GM18907 (cell line): ENCODE measurements around the gene ZFYVE26.

Experiments used
- ATAC-seq: cut with Tn5 transposase; IDR thresholded peaks from one replicate; pipeline ENCODE4 v1.9.1; 2021; ENCODE audit warnings: mild to moderate bottlenecking, moderate library complexity; ENCODE audit not compliant: unreplicated experiment

Gene ZFYVE26

DNA sequence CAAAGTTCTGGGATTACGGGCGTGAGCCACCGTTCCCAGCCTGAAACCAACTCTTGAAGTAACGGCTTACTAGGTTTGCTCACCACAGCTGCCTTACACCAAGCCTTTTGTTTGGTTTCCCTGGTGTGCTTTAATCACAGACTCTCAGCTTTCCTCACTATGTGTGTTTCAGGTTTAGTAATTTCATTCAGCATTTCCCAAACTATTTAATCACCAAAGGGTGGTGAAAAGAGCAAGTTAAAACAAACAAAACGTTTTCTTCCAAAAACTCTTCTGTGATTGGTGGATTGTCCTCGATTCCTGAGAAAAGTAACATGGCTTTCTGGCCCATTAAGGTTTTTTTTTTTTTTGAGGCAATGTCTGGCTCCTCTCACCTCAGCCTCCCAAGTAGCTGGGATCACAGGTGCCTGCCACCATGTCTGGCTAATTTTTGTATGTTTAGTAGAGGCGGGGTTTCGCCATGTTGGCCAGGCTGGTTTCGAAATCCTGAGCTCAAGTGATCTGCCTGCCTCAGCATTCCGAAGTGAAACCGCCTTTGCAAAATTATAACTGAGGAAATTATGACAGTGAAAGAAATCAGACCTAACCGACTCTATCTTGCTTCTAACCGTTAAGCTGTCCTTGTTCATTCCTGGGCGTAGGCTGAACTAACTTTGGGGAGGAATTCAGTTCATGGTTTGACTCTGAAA, 1.5 kb upstream of the ZFYVE26 start:
- ATAC-seq: no peak

DNA sequence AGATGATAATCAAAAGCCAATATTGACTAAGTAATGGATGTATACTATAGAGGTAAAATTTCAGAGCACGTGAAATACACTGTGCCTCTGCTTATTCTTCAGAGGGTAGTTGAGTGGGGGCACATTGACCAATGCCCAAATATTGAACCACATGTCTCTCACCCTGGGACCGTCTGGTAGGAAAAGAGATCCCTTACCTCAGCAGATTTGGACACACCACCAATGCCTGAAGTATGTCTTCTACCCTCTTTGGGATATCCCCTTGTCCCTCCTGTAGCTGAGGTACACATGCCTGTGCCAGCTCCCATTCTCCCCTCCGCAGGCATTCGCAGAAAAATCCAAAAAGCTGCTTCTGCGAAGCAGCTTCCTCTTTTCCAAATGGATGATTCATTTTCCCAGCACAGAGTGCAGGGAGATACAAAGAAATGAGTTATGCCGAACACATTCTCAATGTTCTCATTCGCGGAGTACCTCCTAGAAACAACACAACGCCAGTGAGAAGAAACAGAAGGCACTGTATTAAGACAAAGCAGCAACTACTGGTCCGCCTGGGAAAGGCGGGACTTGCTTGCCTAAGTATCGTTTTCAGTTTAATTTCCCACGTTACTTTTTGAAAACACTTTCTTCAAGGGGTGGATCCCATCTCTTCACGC, 691 bp downstream of the ZFYVE26 start:
- ATAC-seq: no peak

DNA sequence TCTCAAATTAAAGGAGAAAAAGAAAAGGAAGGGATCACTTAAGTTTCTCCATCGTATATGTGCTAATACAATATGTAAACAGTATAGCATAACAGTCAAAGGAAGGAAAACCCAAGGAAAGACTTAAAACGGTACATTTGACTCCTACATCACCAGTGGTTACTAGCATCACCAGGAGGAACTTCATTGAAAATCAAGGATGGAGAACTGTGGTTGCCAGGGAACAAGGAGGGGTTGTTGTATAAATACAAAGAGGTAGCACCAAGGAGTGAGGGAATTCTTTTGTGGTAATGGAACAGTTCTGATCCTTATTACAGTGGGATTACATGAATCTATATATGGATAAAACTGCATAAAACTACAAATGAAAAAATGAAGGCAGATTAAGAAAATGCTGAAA, 1.6 kb downstream of the ZFYVE26 start:
- no peak for ATAC-seq

DNA sequence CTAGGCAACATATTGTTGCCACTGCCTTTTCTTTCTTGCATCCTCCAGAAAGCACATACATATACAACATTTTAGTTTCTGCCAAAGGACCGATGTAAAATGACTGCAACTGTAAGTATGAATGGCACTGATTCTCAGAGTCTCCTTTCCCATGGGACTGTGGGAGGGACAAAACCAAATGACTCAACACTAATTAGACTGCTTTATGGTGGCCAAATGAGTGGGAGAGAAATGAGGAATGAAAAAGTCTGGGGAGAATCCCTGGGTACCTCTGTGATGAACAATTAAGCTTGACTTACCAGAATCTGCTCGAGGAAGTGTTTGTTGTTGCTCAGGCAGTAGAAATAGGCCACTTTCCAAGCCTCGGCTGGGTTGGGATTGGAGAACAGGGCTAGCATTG, 10.1 kb downstream of the ZFYVE26 start:
- ATAC-seq: no peak

DNA sequence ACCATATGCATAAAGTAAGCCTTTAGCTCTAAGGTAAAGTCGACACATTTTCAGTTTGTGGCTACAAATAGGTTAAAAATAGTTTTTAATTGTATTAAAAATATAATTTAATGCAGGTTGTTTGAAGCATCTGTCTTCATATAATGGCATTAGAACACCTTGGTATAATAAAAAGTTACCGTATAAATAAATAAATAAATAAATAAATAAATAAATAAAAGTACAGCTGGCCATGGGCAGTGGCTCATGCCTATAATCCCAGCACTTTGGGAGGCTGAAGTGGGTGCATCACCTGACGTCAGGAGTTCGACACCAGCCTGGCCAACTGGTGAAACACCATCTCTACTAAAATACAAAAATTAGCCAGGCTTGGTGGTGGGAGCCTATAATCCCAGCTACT, 15.6 kb downstream of the ZFYVE26 start:
- no peak for ATAC-seq

DNA sequence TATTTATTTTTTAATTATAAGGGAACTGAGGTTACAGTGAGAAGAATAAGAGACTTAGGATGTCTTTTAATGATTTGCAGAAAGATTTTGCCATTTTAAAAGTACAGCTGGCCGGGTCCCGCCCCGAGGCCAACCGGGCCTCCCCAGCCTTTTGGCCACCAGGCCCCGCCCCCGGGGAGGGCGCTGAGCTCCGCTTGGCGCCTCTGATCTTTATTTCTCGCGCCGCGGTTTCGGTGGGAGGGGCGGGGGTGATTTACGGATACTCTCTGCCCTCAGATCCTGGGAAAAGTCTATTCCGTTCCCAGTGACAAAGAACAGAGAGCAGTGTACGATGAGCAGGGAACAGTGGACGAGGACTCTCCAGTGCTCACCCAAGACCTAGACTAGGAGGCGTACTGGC, 17.7 kb downstream of the ZFYVE26 start:
- no peak for ATAC-seq

DNA sequence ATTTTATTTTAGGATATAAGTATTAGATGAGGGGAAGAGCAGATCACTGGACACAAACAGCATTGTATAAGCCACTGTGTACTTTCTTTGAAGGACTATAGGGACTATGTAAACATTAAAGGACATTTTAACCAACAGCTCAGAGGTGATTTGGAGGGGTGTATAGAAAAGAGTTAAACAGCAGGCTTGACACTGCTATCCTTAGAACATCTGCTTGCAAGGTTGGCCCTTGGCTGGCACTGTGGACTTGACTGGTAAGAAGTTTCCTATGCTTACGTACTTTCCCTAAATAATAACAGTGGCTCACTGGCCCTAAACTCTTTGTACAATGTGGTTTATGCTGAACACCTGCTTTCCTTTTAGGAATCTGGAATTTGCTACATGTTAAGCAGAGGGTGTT, 28.7 kb downstream of the ZFYVE26 start:
- ATAC-seq: no peak

DNA sequence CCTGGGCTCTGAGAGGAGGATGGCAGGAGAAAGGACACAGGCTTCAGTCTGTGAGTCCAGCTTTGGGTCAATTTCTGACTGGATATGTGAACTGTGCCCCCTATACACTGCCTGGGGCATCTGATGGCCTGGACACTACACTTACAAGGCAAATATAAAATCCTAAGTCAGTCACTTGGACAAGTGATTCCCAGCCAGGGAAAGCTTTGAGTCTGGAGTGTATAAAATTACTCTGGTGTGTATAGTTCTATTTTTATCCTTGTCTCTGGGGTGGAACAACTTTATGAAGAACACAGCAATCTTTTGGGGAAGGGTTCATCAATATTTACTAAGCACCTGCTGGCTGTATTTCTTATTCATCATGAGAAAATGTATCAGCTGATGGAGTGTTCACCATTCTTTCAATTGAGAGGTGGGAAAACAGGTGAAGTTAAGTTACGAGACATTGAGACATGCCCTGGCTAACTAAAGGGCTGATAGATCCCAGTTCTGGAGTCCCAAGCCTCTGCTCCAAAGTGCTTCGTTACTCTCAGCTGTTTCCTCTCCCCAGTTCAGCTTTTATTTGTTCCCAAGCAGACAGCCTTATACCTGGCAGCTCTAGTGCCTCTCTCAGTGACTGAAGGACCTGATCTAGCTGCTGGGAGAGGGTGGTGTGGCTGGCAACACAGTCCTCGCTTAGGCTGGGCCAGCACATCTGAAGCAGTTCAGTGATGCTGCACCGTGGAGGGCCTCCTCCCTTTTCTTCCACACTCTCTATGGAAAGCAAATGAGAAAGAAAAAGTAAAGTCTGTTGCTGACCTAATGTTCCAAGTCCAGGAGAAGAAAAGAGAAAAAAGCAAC, 30.9 kb downstream of the ZFYVE26 start:
- no peak for ATAC-seq

DNA sequence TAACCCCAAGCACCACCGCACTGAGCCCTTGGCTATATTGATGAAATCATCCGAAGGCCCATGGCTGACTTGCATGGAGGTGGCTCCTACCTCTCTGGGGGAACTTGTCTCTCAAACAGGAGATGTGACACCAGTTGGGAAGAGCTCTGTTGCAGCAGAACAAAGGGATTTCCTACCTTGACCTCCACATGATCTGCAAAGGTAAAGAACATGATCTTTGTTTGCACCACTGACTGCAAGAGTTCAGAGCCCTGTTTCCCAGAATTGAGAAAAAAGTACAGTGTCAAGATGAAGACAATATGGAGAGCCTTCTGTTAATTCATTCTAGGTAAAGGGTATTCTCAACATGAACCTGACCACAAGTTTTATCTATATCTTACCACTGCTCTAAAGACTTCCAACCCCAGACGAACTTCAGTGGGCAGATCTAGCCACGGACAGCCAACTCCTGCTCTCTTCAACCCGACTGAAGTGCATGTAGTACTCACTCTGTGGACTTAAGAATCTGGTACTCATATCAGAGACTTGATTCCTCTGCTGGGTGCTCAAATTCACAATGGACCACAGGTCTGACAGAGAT, 32.1 kb downstream of the ZFYVE26 start:
- ATAC-seq: no peak

DNA sequence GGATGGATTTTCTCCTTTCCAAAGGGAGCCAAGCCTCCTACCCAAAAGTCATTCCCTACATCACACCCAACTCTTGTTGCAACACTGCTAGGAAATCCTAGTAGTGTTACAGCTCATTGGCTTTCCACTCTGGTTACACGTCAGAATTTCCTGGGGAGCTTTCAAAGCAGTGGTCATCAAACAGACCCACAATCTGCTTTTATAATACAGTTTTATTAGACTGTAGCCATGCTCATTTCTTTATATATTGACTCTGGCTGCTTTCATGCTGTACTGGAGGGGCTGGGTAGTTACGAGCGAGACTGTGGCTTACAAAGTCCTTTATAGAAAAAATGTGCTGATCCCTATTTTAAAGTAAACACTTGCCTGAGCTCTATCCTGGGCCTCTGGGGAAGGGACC, 34.3 kb downstream of the ZFYVE26 start:
- no peak for ATAC-seq

DNA sequence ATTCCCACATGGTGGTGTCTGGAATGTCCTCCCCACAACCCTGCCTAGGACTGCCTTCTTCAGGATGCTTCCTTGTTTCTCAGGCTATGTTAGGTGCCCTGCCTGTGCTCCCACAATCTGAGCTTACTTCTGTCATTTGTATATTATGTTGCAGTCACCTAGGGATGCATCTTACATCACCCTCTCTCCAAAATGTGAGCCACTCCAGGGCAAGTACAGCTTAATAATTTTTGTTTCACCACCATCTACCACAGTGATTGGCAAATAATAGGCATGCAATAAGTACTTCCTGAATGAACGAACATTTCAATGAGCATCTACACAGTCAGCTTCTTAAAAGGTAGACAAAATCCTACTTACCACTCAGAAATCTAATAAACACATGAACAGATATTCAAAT, 37.6 kb downstream of the ZFYVE26 start:
- ATAC-seq: no peak

DNA sequence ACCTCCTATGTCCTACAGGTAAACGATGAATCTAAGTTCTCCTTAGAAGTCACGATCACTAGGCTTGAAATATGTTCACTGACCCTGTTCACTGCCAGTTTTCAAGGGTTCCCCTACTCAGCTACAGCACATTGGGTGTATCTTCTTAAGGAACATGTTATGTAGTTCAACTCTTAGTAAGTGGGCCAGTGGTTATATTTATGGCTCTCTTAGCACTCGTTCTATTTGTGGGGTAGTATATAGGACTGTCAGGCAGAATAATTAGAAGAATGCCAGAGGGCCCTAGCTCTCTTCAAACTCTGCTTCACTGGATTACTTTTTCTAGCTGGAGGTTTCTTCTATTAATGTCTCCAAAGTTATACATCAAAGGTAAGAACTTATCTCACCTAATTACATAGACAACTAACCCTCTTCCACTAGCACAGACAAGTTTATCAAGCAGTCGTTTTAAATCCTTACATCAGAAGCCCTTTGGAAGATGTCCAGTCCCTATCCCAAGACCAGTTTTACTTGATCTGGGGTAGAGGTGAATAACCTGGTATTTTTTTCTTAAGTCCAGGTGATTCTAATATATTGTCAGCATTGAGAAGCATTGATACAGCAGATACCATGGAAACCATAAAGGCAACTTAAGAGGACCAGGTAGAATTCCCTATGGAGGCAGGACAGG, 39.6 kb downstream of the ZFYVE26 start:
- ATAC-seq: no peak

DNA sequence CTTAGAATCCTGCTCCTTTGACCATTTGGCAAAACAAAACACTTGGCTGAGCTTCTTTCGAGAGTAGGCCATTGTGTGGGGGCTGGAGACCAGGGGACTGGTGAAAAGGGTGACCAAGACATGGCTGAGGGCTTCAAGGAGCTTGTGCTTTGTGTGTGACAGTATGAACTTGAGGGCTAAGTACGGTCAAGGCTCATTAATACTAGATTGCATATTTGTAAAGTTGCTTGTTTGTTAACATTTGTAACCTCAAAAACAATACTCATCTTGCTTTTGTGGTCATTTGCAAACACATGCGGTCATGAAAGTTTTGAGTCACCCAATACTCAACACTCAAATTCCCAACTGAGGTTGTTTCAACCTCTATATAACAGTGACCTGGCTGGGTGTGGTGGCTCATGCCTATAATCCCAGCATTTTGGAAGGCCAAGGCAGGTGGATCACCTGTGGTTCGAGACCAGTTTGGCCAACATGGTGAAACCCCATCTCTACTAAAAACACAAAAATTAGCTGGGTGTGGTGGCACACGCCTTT, 42.5 kb downstream of the ZFYVE26 start:
- ATAC-seq: no peak

DNA sequence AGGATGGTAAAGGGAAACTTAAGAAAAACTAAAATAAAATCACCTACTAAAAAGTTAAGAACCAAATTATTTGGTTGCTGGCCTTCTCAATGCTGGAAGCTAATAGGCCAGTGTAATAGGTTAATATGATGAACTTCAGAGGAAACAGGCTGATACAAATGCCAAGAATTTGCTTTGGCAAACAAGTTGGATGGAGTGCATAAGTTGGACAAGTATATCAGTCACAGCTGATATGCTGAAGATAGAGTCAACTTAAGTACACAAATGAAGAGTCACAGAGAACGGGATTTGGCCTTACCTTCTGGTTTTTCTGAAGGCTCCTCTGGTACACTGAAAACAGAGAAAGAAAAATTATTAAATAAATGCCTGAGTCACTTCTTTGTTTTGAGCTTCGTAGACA, 48.2 kb downstream of the ZFYVE26 start:
- no peak for ATAC-seq

DNA sequence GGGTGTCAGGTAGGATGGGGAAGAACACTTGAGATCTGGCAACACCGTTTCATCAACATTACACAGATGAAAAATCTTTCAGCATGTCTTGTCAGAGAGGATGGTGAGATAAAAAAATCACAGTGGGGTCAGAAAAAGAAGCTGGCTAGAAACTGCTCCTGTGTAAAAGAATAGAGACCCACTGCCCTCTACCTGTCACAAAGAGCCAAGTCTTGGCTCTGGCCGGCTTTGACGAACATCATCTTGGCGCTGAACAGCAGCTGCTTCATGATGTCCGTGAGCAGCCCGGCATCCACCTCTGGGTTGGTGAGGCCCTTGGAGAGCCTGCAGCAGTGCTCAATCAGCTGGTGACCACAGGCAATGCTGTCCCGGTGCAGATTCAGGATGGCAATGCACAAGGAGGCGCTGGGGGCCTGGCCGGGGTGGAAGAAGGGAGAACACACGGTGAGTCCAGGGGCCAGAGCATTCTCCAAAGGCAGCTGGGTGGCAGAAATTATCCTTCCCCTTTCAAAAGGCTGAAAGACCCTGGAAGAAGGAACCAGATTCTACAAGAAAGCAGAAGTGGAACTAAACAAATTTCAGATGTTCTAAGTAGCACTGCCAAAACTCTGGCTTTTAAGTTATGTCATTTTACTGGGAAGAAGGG, 50.2 kb downstream of the ZFYVE26 start:
- no peak for ATAC-seq

DNA sequence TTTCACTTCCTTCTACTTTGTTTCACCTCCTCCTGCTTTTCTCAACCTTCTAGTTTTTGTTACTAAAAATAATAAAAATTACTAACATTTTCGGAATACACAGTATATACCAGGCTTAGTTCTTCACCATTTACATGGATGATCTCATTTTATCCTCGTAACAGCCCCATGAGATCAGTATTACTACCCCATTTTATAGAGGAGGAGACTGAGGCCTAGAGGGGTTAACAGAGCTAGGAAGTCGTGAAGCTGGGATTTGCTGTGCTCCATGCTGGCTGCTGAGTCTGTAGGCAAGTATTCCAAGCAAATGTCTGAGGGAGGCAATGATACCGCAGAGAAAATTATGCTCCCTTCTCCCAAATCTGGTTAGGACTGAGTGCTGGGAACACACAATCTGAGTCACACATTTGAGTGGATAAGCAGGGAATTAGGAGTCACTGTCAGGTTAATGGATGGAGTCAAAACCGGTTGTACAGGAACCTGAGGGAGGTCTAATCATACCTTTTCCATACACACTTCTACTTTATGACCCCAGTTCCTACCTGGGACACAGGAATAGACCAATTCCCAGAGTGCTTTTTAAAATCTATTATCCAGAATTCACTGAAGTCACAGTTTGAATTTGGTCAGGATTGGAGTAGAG, 51.1 kb downstream of the ZFYVE26 start:
- ATAC-seq: no peak

DNA sequence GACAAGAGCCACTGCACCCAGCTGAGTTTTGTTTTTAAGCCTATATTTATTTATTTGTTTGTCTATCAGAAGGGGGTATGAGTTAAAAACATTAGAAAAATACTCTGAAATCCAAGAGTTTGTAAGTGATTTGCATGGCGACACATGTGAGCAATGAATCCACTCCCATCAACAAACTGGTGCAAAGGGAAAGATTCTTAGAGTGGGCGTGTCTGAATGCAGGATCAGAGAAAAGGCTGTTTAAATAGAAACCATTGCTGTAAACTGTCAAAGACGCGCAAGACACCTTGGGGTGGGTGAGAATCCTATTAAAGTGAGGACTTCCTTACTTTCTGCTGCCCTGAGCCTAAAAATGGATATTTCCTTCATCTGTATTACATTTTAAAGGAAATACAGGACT, 51.9 kb downstream of the ZFYVE26 start:
- ATAC-seq: no peak

DNA sequence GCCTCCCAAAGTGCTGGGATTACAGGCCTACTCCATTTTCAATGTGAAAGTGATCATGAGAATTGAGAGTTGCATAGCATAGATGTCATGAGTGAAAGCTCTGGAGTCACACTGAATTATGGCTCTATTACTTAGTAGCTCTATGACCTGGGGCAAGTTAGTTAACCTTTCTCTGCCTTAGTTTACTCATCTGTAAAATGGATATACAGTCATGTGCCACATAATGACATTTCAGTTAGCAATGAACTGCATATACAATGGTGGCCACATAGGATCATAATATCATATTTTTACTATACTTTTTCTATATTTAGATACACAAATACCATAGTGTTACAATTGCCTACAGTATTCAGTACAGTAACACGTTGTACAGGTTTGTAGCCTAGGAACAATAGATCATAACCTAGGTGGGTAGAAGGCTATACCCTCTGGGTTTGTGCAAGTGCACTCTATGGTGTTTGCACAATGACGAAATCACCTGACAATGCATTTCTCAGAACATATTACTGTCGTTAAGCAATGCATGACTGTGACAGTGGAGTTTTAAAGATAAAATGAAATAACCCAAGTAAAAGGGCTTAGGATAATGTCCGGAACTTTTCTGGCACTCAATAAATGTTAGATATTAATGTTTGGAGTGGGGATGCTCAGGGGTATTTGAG, 53.1 kb downstream of the ZFYVE26 start:
- no peak for ATAC-seq

DNA sequence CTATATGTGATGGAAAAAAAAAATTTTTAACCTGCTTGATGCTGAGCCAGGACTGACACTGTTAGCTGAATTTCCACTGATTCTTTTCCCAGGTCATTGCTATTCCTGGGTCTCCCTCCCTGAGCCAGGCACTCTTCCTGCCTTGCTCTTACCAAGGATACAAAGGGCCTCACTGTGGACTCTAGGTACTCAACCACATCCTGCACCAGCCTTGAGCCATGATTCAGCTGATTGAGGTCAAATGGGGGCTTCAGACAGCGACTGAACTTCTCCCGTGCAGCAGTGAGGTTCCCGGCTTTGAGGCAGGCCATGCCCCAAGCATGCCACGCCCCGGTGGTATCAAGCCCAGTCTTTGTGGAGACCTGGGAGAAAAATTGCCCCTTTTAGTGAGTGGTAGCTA, 54.3 kb downstream of the ZFYVE26 start:
- ATAC-seq: no peak
